ENCODE data around the gene USP9X.

DNA sequence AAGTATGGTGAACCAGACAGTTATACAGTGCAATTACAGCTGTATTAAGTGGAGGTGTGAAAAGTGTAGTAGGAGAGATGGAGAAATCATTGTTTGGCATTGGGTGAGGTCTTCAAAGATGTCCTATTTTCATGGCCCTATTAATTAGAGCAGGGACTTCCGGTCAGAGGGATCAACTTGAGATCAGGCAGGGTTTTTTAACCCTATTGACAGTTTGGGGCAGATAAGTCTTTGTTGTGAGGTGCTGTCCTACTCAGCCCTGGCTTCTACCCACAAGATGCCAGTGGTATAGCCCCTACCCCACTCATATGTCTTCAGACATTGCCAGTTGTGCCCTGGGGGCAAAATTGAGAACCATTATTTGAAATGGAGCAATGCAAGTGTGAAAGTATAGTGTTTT is 9.9 kb downstream of the USP9X start:
- TF ChIP-seq, protein P1, sequence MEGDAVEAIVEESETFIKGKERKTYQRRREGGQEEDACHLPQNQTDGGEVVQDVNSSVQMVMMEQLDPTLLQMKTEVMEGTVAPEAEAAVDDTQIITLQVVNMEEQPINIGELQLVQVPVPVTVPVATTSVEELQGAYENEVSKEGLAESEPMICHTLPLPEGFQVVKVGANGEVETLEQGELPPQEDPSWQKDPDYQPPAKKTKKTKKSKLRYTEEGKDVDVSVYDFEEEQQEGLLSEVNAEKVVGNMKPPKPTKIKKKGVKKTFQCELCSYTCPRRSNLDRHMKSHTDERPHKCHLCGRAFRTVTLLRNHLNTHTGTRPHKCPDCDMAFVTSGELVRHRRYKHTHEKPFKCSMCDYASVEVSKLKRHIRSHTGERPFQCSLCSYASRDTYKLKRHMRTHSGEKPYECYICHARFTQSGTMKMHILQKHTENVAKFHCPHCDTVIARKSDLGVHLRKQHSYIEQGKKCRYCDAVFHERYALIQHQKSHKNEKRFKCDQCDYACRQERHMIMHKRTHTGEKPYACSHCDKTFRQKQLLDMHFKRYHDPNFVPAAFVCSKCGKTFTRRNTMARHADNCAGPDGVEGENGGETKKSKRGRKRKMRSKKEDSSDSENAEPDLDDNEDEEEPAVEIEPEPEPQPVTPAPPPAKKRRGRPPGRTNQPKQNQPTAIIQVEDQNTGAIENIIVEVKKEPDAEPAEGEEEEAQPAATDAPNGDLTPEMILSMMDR (IDR thresholded peaks at IDR 0.05): no peak
- TF ChIP-seq POLR2A (IDR thresholded peaks at IDR 0.05) (no peak), POLR2AphosphoS5 (IDR thresholded peaks at IDR 0.05) (no peak), EP300 (IDR thresholded peaks at IDR 0.05) (no peak)

All from suprapubic skin (tissue), 4 donors.